NCI-H748 (cell line): ENCODE results near the gene ATP11A.
A peak's percentile ranks its signal among the peaks of the same experiment; 100 is the strongest.

ENCODE experiments used
- DNase-seq: peaks from one replicate; lab custom pipeline; 2025; ENCODE audit not compliant: unreplicated experiment; lab: John Stamatoyannopoulos, UW

ATP11A gene

DNA sequence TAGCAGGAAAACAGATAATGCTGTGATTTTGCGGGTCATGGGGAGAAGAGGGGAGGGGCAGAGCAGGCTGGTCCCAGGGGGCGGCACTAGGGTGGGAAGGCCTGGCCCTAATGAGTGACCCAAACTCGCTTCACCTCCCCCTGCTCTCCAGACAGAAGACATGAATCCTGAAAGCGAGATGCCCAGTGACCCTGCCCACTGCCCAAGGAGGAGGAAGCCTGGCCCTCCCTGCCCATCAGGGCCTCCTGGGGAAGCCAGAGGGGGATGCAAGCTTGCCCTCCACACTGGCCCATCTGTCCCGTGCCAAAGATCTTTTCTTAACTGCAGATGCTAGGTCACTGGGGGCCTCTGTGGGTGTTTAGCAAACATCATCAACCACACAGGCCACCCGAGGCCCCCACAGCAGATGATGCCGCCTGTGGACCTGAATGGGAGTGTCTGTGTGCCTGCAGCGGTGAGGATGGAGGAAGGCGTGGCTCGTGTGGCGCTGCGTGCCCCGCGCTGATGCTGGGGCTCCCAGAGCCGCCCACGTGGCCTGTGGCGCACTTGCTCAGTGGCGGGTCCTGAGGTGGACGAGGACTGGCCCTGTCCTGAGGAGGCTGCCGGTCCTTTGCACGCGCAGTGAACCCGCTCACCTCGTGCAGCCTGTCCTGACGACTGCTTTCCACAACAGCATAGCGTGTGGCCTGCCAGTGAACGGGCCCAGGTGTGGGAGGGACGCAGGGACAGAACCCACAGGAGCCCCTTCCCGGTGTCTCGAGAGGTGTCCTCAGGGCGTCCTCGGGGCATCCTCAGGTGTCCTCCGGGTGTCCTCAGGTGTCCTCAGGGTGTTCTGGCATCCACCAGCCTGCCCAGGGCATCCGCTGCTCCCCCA is 198.6 kb downstream of the ATP11A start:
- no peak for DNase-seq

DNA sequence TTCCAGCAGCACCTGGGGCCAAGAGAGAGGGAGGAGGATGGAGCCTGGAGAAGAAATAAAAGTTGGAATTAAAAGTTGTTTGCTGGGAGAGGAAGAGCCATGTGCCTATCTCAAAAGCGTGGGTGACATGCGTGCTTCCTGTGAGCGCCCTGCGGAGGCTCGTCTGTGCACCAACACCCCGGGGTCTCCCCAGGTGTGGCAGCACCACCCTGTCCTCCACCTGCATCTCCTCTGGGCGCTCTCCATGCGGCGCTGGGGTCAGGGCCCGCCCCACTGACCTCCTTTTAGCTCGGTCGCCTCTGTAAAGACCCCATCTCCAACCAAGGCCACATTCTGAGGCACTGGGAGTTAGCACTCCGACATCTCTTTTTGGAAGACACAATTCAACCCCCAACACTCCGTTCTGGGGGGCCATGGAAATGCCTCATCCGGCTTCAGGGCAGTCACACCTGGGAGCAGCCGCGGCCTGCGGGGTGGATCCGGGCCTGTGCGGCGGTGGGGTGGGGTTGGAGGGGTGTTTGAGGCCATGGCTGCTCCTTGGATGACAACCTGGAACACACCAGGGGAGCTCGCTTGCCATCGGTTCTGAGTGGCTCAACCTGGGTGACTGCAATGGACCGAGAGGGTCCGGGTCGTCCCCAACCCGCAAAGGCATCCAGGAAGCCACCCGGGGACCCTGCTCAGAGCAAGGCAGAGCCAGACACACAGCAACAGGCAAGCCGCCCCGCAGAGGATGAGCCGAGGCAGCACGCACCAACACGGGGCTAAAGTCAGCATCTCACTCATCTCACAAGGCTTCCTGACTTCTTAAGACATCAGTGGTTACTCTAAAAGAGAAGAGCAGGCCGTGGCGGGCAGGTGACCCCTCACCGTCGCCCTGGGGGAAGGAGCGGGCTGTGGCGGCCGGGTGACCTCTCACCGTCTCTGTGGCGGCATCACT is 199.8 kb downstream of the ATP11A start:
- DNase-seq, result no peak

DNA sequence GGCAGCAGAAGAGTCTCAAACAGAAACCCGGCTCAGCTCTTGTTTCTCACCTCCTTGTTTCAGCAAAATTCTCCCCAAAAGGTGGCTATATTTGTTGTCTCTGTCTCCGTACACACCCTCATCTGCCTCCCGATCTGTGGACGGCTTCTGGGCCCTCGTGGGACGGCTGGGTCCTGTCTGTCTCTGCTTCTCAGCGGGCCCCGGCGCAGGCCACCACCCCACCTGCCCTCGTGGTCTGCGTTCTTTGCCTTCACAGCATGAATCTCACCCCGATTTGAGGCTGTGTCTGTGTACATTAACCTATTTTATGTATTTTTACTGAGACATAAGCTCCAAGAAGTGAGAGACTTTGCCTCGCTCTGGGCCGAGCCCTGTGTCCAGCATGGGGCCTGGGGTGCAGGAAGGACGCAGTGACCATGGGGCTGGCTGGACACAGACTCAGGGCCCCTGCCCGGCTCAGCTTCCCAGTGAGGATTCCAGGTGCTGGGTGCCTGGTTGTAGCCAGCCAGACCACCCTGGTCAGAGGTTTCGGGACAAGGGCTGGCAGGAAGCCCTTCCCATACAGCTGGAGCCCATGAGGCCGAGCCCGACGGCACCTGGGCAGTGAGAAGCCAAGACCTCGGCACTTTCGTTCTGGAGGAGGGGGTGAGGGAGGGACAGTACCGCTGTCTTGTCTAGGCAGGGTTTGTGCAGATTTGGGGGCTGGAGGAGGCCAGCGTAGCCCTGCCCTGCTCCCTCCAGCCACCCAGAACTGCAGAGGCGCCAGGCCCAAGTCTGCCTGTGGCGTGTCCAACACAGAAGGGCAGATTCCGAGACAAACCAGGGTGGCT is 200.7 kb downstream of the ATP11A start:
- DNase-seq, result no peak

- peak; percentile 77 for DNase-seq
Measured at GRCh38 chr13:112891477-112892401, 201.9 kb downstream of the ATP11A start.

DNA sequence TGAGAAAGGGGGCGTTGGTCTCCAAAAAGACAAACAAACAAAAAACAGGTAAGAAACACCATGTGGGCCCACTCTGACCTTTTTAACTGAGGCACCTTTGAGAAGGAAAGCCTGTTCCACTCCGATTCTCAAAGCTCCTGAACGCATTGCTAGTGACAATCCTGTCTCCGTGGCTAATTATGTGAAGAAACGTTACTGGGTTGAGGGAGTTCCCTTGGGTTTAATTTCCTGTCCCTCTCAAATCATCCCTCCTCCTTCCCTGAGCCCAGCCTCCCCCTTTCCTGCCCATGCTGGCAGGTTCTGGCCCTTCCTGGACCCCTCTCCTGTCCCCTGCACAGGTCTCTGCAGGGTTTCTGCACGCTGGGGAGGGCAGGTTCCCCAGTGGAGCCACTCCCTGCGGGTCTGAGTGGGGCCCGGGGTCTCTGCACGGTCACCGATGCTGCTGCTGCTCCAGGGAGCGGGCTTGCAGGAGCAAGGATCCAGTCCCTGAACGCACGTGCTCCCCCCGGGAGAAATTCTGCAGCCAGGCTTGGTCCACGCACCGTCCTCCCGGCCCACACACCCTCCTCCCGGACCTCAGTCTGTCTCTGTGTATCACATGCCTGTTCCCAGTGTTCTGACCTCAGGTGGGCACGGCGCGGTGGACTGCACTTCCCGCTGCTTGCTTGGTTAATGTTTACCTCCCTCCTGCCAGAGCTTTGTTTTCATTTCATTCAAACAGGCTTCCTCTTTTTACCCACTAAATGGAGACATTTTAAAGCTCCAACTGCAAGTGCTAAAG is 202.8 kb downstream of the ATP11A start:
- peak; percentile 72 for DNase-seq

DNA sequence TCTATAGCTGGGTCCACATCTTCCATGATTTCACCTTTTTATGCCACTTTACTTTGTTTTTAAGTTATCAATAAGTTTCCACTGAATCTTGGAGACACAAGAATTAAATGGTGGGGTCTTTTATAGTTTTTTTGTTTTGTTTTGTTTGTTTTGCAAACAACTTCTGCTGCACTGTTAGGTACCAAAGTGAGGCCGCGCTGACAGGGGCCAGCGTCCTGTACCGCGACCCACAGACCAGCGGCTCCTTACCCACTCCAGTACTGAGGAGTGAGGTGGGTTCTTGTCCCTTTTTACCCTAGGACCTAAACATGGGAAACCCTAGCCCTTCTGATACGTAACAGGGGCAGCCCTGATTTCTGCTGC is 203.3 kb downstream of the ATP11A start:
- no peak for DNase-seq

DNA sequence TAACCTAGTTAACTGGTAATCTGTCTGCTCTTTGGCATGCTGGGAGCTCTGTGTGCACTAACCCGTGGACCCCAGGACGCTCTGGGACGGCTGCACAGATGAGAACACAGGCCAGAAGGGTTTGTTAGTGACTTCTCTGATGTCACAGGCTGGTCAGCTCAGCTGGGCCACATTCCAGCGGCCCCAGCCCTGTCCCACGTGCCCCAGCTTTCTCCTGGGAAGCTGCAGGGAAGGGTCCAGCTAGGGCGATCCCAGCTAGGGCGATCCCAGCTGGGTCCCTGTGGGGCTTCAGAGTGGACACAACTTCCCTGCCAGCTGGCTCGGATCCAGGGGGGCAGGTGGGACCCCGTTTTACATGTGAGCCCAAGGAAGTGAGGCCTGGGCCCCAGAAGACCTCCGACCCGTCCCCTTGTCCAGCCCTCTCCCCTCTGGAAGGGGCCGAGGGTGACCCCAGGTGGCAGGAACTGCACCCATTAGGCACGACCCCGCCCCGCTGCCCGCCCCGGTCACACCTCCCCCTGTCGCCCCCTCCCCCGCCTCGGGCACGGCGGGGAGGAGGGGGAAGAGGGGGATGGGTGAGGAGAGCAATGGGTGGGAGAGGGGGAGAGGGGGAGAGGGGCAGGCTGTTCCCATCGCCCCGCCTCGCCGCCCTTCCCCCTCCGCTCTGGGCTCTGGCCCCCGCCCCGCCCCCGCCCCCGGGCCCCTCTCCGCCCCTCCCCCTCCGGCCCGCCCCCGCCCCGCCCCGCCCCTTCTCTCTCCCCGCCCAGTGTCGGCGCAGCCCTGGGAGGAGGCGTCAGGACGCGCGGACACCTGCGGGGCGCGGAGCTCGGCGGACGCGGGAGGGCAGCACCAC is 204.0 kb downstream of the ATP11A start:
- peak; percentile 84 for DNase-seq

- DNase-seq, result no peak
Measured at GRCh38 chr13:112894423-112894672, 204.5 kb downstream of the ATP11A start.

DNA sequence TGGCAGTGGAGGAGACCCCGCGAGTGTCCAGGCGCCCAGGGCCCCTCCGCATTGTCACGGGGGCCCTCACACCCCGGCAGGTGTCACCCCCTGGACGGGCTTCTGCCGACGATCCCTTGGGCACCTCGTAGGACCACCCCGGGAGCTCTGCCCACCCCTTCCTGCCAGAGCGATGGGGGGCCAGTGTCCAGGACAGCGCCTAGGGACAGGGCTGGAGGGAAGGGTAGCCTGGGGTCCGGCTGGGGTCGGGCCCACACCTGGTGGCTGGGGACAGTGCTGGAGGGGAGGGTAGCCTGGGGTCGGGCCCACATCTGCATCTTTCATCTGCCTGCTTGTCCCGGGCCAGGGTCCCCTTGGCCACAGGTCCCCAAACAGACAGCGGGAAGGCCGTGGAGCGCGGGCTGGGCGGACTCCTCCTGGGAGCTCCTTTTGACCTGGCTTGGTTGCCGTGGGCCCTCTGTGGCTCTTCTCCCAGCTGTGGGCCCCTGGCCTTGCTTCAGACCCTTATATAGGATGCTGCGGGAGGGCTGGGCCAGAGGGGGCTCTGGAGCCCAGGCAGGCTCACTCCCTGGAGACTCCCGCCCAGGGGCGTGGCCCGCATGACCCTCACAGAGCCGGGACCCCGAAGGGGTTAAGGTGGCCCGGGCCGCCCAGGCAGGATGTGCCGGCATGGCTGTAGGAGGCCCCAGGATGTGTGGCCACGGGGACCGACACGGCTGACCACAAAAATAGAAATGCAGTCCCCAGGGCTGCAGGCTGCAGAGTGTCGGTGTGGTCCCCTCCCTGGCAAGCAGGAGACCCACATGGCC is 205.0 kb downstream of the ATP11A start:
- DNase-seq, result no peak

DNA sequence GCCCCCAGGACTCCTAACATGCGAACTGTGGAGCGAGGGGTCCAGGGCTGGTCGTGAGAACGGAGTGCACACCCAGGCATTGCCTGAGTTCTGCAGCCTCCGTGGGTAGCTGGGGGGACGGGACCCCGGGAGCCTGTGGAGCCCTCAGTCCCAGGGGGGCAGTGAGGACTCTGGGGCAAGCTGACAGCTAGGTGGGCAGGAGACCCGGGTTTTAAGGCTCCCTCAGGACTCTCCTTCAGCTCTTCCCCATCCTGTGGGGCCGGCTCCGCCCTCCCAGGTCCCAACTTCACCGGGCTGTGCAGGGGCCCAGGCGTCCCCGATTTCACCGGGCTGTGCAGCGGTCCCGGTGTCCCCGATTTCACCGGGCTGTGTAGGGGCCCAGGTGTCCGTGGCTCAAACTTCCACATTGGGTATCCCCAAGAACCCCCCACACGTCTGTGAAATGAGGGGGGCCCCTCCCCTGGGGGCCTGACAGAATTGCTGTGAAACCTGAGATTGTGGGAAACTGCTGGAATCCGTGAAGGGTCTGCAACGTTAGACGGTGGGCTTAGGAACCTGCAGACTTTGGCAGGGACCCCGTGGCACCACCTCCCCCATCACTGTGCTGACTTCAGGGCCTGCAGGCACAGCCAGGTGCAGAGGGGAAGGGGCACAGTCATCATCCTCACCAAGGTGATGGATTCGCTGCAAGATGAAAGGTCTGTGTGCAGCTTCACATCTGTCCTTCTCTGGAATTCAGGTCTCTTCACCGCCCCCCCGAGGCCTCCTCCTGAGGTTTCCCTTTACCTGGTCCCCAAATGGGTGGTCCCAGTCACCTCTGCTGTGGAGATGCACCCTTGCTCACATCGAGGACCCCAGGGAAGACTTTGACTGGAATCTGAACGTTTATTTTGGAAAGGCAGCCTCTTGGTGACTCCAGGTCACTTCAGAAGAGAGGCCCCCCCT is 206.0 kb downstream of the ATP11A start:
- DNase-seq, result no peak

- no peak for DNase-seq
Measured at GRCh38 chr13:112896736-112897602, 207.1 kb downstream of the ATP11A start.

DNA sequence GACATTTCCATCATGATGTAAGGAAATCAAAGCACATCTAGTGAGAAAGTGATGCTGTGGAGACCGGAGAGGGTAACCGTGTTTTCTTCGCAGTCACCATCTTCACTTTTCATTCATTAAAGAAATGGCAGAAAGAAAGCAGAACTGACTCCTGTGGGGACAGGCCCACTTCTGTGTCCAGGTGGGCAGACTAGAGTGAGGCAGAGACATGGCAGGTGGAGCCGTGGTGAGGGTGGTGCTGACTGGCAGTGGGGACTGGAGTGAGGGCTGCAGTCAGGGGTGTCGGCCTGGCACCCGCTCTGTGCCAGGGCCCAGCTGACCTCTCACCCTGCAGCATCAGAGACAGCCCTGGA is 207.7 kb downstream of the ATP11A start:
- DNase-seq, result no peak

DNA sequence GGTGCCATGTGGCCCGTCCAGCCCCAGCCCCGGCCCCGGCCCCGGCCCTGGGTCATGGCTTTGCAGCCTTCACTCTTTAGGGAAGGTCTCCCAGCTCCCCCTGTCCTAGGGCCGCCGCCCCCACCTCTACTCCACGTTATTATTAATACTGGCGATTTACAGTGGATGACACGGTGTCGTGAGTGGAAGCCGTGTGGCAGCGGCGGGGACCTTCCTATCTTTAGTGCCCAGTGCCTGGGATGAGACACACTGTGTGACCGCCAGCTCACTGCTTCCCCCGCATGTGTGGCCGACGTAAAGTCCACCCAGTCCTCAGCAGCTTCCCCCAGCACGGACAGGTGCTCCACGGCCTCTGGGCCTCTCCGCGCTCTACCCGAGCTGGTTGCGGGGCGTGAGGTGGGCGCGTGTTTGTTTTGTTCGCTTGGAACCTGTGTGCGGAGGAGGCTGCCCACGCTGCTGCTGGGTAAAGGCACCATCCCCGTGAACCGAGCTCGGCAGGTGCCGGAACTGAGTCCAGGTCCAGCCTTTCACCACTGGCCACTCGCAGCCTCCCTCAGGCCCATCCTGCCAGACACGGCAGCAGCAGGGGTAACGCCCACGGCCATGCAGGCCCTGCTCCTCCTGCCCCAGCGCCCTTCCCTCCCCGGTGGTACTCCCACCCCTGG is 208.2 kb downstream of the ATP11A start:
- no peak for DNase-seq

GRCh38 chr13:112898621-112899280 is 208.9 kb downstream of the ATP11A start:
- no peak for DNase-seq
